Neural progenitor cell (in vitro differentiated cells): ENCODE data around the gene INO80E. TPM values are rescaled to one million over a fixed set of nuclear protein-coding genes. Genes with fewer than 3 reads are reported as not detected.
A peak's percentile ranks its signal among the peaks of the same experiment; 100 is the strongest.

Experiments used
- DNase-seq: peaks from one replicate; pipeline ENCODE4 v3.0.0-alpha.2; 2016; ENCODE audit warnings: low spot score
- H2AFZ ChIP-seq: fragments of 200-600 bp; sonication (generic); replicated peaks from 2 replicates; pipeline ENCODE4 v1.6.1; 2016; ENCODE audit warnings: antibody characterized with exemption
- H3F3A ChIP-seq: fragments of 200-600 bp; sonication (generic); 2 replicates; pipeline ENCODE4 v1.6.1; 2016; ENCODE audit warnings: antibody characterized with exemption, low read depth
- H3K27ac ChIP-seq: fragments of 200-600 bp; sonication (generic); 2 replicates; pipeline ENCODE4 v1.5.1; 2016; ENCODE audit warnings: mild to moderate bottlenecking
- H3K27me3 ChIP-seq: fragments of 200-600 bp; sonication (generic); 2 replicates; pipeline ENCODE4 v1.6.1; 2016; ENCODE audit warnings: mild to moderate bottlenecking, moderate library complexity
- H3K36me3 ChIP-seq: fragments of 200-600 bp; sonication (generic); 2 replicates; pipeline ENCODE4 v1.5.1; 2016
- H3K4me1 ChIP-seq: fragments of 200-600 bp; sonication (generic); 2 replicates; pipeline ENCODE4 v1.6.1; 2016; ENCODE audit warnings: mixed run types
- H3K4me2 ChIP-seq: fragments of 200-600 bp; sonication (generic); 2 replicates; pipeline ENCODE4 v1.6.1; 2016
- H3K4me3 ChIP-seq: fragments of 200-600 bp; sonication (generic); 2 replicates; pipeline ENCODE4 v1.5.1; 2016
- H3K79me2 ChIP-seq: fragments of 200-600 bp; sonication (generic); 2 replicates; pipeline ENCODE4 v1.6.1; 2016; ENCODE audit warnings: low read depth
- H3K9ac ChIP-seq: fragments of 200-600 bp; sonication (generic); 2 replicates; pipeline ENCODE4 v1.6.1; 2016
- H3K9me3 ChIP-seq: fragments of 200-600 bp; sonication (generic); 2 replicates; pipeline ENCODE4 v1.5.1; 2016; ENCODE audit warnings: low read depth
- H4K20me1 ChIP-seq: fragments of 200-600 bp; sonication (generic); 2 replicates; pipeline ENCODE4 v1.6.1; 2016; ENCODE audit warnings: low read depth
- H3K27ac Mint-ChIP-seq: 3 replicates; pipeline ENCODE4 v1.8.0; 2021; ENCODE audit warnings: mixed read lengths
- H3K27me3 Mint-ChIP-seq: 2 replicates; pipeline ENCODE4 v1.8.0; 2022; ENCODE audit warnings: low read depth, mild to moderate bottlenecking, inconsistent platforms, moderate library complexity, mixed read lengths; ENCODE audit not compliant: insufficient read depth
- H3K36me3 Mint-ChIP-seq: 3 replicates; pipeline ENCODE4 v1.8.0; 2021; ENCODE audit warnings: mixed read lengths
- H3K4me1 Mint-ChIP-seq: 3 replicates; pipeline ENCODE4 v1.8.0; 2021; ENCODE audit warnings: mixed read lengths
- H3K4me3 Mint-ChIP-seq: 3 replicates; pipeline ENCODE4 v1.8.0; 2021; ENCODE audit warnings: mild to moderate bottlenecking, moderate library complexity, mixed read lengths
- H3K9me3 Mint-ChIP-seq: 3 replicates; pipeline ENCODE4 v1.8.0; 2020; ENCODE audit warnings: mixed read lengths
- CTCF ChIP-seq: fragments of 200-600 bp; sonication (generic); IDR thresholded peaks from 2 replicates; pipeline ENCODE4 v1.5.1; 2017; ENCODE audit warnings: antibody characterized with exemption, mild to moderate bottlenecking
- EZH2 ChIP-seq: fragments of 200-600 bp; sonication (generic); IDR thresholded peaks from 2 replicates; pipeline ENCODE4 v1.6.1; 2017; ENCODE audit warnings: antibody characterized with exemption, mild to moderate bottlenecking, moderate library complexity
- EZH2phosphoT487 ChIP-seq: fragments of 200-600 bp; sonication (generic); IDR thresholded peaks from 2 replicates; pipeline ENCODE4 v1.6.1; 2017; ENCODE audit warnings: antibody characterized with exemption
- total RNA-seq: library from RNA; depleted of rRNA; stranded (reverse); fragments of >200 nt; gene quantifications from 2 replicates; pipeline ENCODE4 v1.2.3, GENCODE V29; 2015; ENCODE audit warnings: low replicate concordance

Gene INO80E
- total RNA-seq: 104 and 129 TPM in 2 replicates

GRCh38 chr16:29995911-29996765 lies at the start of gene INO80E:
INO80E (plus strand) TSS chr16:29996241; CDS start chr16:29996311, 70 bp downstream.
- H3F3A ChIP-seq: peaks cover 20% of the 10 kb centered on the region
- peak within 1 kb of the TSS; percentile 80 for H3K4me3 ChIP-seq
- H3K4me1 Mint-ChIP-seq: peaks cover 26% of the 10 kb centered on the region
- H3K9me3 Mint-ChIP-seq: no peaks in the 10 kb centered on the region
- peak within 1 kb of the TSS; percentile 97 for H3K4me3 Mint-ChIP-seq
- H3K9me3 ChIP-seq: no peaks in the 10 kb centered on the region
- no peaks in the 10 kb centered on the region for H3K27me3 ChIP-seq
- peaks cover 5% of the 10 kb centered on the region for H3K36me3 Mint-ChIP-seq
- H3K27ac Mint-ChIP-seq: peak within 1 kb of the TSS; percentile 69
- peaks cover 12% of the 10 kb centered on the region for H3K4me1 ChIP-seq
- no peaks in the 10 kb centered on the region for H3K36me3 ChIP-seq
- H3K27ac ChIP-seq: peak within 1 kb of the TSS; percentile 32
- H3K79me2 ChIP-seq: peaks cover 12% of the 10 kb centered on the region
- peak within 1 kb of the TSS; percentile 78 for H3K4me2 ChIP-seq
- TF ChIP-seq EZH2phosphoT487: no peak
- no peak for TF ChIP-seq EZH2
- TF ChIP-seq CTCF: no peak
- H3K27me3 Mint-ChIP-seq: peaks cover 11% of the 10 kb centered on the region
- DNase-seq: peak; percentile 99
- peak within 1 kb of the TSS; percentile 34 for H3K9ac ChIP-seq
- peak within 1 kb of the TSS; percentile 99 for H2AFZ ChIP-seq
- H4K20me1 ChIP-seq: no peaks in the 10 kb centered on the region

- H3K4me3 ChIP-seq: no peak overlapping the region
- H3K4me2 ChIP-seq: no peak overlapping the region
- peaks cover 6% of the 10 kb centered on the region for H3K4me1 Mint-ChIP-seq
- H3K4me3 Mint-ChIP-seq: no peak overlapping the region
- no peaks in the 10 kb centered on the region for H3K27me3 ChIP-seq
- H3K9me3 ChIP-seq: no peaks in the 10 kb centered on the region
- no peaks in the 10 kb centered on the region for H3K36me3 Mint-ChIP-seq
- no peak for TF ChIP-seq CTCF
- TF ChIP-seq EZH2: no peak
- no peak for TF ChIP-seq EZH2phosphoT487
- H4K20me1 ChIP-seq: no peaks in the 10 kb centered on the region
- no peak overlapping the region for H3K9ac ChIP-seq
- H3K27ac Mint-ChIP-seq: no peak overlapping the region
- peaks cover 17% of the 10 kb centered on the region for H3K9me3 Mint-ChIP-seq
- DNase-seq: no peak
- no peaks in the 10 kb centered on the region for H3K4me1 ChIP-seq
- H2AFZ ChIP-seq: no peak overlapping the region
- no peak overlapping the region for H3K27ac ChIP-seq
- no peaks in the 10 kb centered on the region for H3K79me2 ChIP-seq
- H3K36me3 ChIP-seq: no peaks in the 10 kb centered on the region
- no peaks in the 10 kb centered on the region for H3K27me3 Mint-ChIP-seq
- H3F3A ChIP-seq: peaks cover 8% of the 10 kb centered on the region
Observed at GRCh38 chr16:29947897-29948296, 48.1 kb upstream of the INO80E start.

GRCh38 chr16:29950806-29951461 lies 45.1 kb upstream of the INO80E start:
- H3K27ac Mint-ChIP-seq: no peak overlapping the region
- no peak for TF ChIP-seq CTCF
- no peak for TF ChIP-seq EZH2phosphoT487
- no peak for TF ChIP-seq EZH2
- no peak overlapping the region for H3K4me3 Mint-ChIP-seq
- no peak overlapping the region for H3K9ac ChIP-seq
- no peaks in the 10 kb centered on the region for H3K4me1 ChIP-seq
- H3K27me3 Mint-ChIP-seq: no peaks in the 10 kb centered on the region
- no peaks in the 10 kb centered on the region for H4K20me1 ChIP-seq
- H3K36me3 Mint-ChIP-seq: no peaks in the 10 kb centered on the region
- H3K4me2 ChIP-seq: no peak overlapping the region
- H3K27ac ChIP-seq: no peak overlapping the region
- no peak overlapping the region for H3K4me3 ChIP-seq
- H2AFZ ChIP-seq: no peak overlapping the region
- no peaks in the 10 kb centered on the region for H3K79me2 ChIP-seq
- no peaks in the 10 kb centered on the region for H3K27me3 ChIP-seq
- no peaks in the 10 kb centered on the region for H3F3A ChIP-seq
- H3K9me3 Mint-ChIP-seq: peaks cover 17% of the 10 kb centered on the region
- H3K4me1 Mint-ChIP-seq: no peaks in the 10 kb centered on the region
- H3K9me3 ChIP-seq: no peaks in the 10 kb centered on the region
- DNase-seq: no peak
- no peaks in the 10 kb centered on the region for H3K36me3 ChIP-seq
